HG03571 (cell line): ENCODE results near the gene RPN2.
A peak's percentile ranks its signal among the peaks of the same experiment; 100 is the strongest.

Experiments used
- ATAC-seq: cut with Tn5 transposase; IDR thresholded peaks from one replicate; pipeline ENCODE4 v1.9.1; 2021; ENCODE audit not compliant: unreplicated experiment

Gene RPN2

GRCh38 chr20:37261714-37262113, 82.6 kb downstream of the RPN2 start, which contains the start of gene GHRH:
Gene GHRH (minus strand): TSS chr20:37261814. CDS start chr20:37256889, 4,925 bp downstream.
- no peak for ATAC-seq

- no peak for ATAC-seq
Measured at GRCh38 chr20:37262505-37262904, 83.4 kb downstream of the RPN2 start.

GRCh38 chr20:37263686-37264085, 84.6 kb downstream of the RPN2 start:
- ATAC-seq = no peak

DNA sequence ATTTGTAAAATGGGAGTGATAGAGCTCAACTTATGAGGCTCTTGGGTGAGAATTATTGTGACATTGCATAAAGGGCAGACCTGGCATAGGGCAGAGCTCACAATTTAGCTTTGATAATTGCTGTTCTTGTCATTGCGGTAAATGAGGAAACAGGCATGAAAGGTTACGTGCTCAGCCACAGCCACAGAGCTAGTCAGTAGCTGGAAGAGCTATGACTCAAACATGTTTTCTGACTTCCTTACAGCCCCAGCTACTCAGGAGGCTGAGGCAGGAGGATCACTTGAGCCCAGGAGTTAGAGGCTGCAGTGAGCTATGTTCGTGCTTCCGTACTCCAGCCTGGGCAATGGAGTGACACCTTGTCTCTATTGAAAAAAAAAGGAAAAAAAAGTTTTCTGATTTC, 86.0 kb downstream of the RPN2 start:
- ATAC-seq = no peak

GRCh38 chr20:37266940-37267666, 88.0 kb downstream of the RPN2 start:
- ATAC-seq = no peak

DNA sequence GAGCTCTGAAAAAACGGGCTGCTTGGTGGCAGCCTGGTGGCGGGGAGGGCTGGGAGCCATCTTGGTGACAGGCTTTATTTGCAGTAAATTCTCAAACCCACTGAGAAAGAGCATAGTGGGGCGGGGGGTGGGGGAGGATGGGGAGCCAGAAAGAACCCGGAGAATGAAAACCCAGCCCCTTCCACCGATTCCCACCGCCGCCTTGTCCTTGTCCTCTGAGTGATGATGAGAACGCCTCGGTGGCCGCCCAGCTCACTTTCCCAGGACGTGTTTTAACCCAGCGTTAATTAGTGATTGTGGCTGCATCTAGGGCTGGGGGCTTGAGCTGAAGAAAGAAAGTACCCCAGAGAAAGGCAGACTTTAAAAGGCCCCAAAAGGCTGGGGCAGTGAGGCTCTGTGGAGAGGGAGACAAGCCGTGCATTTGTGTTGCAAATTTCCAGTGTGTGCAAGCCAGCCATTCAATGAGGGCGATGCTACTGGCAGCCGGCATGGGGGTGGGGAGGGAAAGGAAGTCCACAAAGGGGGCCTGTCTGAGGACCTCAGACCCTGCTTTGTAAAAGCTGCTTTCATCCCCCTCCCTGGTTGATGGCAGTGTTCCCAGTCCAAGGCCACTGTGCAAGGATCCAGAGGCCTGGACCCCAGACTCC, 88.7 kb downstream of the RPN2 start:
- no peak for ATAC-seq

DNA sequence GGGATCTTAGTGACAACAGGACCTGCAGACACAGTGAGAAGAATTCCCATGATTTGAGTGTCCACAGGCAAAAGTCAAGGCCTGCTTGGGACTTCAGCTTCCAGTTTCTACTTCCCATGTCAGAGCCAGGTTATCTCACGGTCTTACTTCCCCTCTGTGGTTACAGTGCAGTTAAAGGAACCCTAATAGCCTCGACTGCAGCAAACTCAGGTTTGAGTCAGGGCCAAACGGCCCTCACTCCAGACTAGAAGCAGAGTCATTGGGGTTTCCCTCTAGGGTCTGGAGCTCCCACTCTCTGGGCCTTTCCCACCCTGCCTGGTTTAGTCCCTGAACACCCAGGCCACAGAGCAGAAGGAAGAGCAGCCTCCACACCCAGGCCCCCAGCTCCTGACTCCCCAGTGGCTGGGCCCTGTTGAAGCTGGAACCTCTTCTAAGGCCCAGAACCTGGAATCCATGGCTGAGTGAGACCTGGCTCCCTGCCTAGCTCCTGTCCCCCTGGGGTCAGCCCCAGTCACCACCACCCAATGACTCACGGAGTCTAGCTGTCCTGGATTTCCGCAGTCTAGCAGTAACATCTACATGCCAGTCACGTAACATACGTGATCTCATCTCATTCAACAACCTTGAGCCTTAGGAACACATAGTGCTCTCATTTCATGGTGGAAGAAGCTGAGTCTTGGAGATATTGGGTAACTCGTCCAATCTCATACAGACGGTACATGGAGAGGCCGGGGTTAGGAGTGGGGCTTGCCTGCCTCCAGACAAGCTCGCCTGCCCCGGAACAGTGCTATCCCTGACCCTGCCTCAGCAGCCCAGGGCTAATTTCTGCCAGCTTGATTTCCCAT, 91.7 kb downstream of the RPN2 start:
- ATAC-seq = no peak

- no peak for ATAC-seq
Measured at GRCh38 chr20:37271421-37271768, 92.3 kb downstream of the RPN2 start.

DNA sequence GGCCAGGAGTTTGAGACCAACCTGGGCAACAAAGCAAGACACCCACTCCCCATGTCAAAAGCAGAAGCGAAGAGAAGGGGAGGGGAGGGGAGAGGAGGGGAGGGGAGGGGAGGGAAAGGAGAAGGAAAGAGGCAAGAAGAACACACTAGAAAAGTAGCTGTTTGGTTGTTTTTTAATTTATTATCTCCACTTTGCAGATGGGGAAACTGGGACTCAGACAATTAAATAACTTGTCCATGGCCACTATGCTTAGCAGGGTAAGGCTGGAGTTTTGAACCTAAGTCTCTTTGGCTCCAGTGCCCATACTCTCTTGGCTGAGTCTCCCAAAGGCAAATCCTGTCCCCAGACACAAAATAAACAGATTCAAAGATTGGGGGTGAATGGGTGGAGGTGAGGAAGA, 94.9 kb downstream of the RPN2 start:
- no peak for ATAC-seq

- ATAC-seq = no peak
Measured at GRCh38 chr20:37274851-37275524, 95.9 kb downstream of the RPN2 start.

- ATAC-seq = peak; percentile 66
Measured at GRCh38 chr20:37276494-37277252, 97.5 kb downstream of the RPN2 start.

GRCh38 chr20:37277253-37277593, 98.1 kb downstream of the RPN2 start:
- no peak for ATAC-seq

DNA sequence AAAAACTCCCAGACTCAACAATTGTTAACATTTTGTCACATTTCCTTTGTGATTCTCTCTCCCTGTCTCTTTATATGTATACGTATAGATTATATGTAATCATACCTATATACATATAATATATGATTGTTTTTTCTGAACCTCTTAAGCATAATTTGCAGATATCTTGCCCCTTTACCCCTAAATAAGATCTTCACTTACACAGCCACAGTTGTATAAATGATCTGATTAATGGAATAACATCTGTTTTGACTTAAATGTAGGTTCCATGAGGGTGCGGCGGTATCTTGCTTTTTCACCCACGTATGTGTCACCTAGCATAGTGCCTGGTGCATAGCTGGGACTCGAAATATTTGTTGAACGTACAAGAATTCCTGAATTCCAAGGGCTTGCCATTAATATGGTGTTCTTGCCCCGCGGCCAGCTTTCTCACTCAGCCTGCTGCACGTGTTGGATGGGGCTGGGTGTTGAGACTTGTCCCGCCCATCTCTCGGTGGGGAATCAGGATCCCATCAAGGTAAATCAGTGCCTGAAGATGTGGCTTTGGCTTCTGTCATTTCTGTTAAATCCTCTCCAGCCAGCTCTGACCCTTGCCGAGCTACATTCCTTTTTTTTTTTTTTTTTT, 99.9 kb downstream of the RPN2 start:
- no peak for ATAC-seq

DNA sequence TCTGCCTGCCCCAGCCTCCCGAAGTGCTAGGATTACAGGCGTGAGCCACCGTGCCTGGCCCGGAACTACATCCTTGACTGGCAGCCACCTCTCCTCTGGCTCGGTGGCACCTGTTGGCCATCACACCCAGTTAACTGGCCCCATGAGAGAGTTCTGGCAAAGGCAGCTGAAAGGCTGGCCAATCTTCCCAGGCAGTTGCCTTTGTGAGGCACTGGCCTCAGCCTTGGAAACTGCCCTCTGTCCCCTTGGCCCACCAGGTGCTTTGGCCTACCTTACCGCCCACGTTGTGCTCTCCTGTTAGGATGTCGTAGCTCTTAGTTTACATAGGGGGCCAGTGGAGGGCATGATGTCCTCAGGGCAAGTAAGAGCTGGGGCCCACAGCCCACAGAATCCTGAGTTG, 100.7 kb downstream of the RPN2 start:
- ATAC-seq = no peak

- ATAC-seq = no peak
Measured at GRCh38 chr20:37280403-37280802, 101.3 kb downstream of the RPN2 start.

GRCh38 chr20:37282556-37282955, 103.4 kb downstream of the RPN2 start:
- ATAC-seq = no peak

DNA sequence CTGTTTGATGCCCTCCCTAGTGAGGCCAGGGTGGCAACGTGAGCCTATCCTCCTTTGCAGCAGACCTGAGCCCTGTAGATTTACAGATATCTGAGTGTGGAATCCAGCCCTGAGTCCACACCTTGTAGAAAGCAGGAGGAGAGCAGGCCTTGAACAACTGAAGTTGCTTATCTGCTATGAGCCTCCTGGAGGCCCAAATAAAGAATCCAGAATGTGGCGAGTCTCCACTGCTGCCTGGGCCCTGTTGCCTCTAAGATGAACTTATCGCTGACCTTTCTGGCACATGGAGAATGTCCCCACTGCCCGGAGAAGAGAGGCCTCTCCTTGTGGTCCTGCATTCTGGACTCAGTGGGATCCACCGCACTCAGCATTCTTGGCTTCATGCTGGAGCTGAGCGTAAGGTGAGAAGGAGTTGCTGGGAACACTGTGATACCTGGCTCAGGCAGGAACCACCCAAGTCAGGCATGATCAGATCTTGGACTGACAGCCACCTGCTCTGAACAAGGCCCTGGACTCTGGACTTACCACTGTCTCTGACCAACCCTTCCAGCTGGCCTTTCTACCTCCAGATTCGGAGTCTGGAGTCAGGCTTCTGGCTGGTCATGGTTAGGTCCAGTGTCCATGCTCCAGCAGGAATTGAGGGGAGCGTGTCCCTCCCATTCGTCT, 104.5 kb downstream of the RPN2 start:
- ATAC-seq = no peak

- no peak for ATAC-seq
Measured at GRCh38 chr20:37284691-37285161, 105.6 kb downstream of the RPN2 start.

DNA sequence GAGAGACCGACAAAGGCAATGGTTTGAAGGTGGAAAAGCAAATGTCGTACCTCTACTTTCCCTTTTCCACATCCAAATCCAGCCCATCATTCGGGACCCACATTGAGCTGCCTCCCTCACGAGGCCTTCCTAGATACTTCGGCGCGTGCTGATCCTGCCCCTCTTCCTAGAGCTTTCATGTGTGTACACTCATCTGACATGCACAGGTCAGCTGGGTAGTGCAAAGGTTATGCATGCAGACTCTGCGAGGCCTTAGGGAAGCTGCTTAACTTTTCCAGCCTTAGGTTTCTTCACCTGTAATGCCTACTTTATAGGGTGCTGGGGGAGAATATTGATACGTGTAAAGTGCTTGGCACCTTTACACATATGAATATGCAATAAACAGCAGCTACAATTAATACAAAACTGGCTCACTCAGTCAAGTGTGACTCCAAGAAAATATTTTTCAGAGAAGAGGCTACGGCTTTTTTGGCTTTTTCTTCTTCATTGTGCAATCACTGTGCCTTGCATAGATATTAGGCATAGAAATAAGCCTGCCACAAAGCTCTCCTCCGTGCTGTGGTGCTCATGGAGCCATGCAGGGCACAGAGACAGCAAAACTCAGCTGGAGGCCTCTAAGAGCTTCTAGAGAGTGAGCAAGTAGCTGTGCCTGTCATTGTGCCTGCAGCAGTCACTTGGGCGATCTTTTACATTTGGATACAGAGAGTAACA, 106.7 kb downstream of the RPN2 start:
- no peak for ATAC-seq
